Loucy (cell line): ENCODE results near the gene AP3D1.

Source experiments
- H2AFZ ChIP-seq: fragments of 200-600 bp; sonication (generic); 2 replicates; pipeline ENCODE4 v1.6.0; 2016; ENCODE audit warnings: antibody characterized with exemption, mild to moderate bottlenecking, low read length, moderate library complexity
- H3F3A ChIP-seq: fragments of 200-600 bp; 2 replicates; pipeline ENCODE4 v1.6.0; 2016; ENCODE audit warnings: antibody characterized with exemption, low read depth, mild to moderate bottlenecking
- H3K27me3 ChIP-seq: fragments of 200-600 bp; sonication (generic); 2 replicates; pipeline ENCODE4 v1.6.1; 2014; ENCODE audit warnings: low read length, mild to moderate bottlenecking; ENCODE audit not compliant: insufficient read depth, poor library complexity, severe bottlenecking
- H3K36me3 ChIP-seq: fragments of 200-600 bp; sonication (generic); 2 replicates; pipeline ENCODE4 v1.6.1; 2016; ENCODE audit warnings: low read length; ENCODE audit not compliant: insufficient read depth
- H3K4me1 ChIP-seq: fragments of 200-600 bp; sonication (generic); 2 replicates; pipeline ENCODE4 v1.5.1; 2014; ENCODE audit warnings: low read length, mild to moderate bottlenecking; ENCODE audit not compliant: insufficient read depth, poor library complexity, severe bottlenecking
- H3K4me2 ChIP-seq: fragments of 200-600 bp; sonication (generic); 2 replicates; pipeline ENCODE4 v1.6.0; 2014; ENCODE audit warnings: antibody characterized with exemption, low read length, low read depth, mild to moderate bottlenecking; ENCODE audit not compliant: poor library complexity, severe bottlenecking
- H3K4me3 ChIP-seq: fragments of 200-600 bp; sonication (generic); 2 replicates; pipeline ENCODE4 v1.5.1; 2014; ENCODE audit warnings: low read length, mild to moderate bottlenecking, mixed read lengths; ENCODE audit not compliant: poor library complexity, severe bottlenecking
- H3K79me2 ChIP-seq: fragments of 200-600 bp; sonication (generic); 2 replicates; pipeline ENCODE4 v1.6.1; 2014; ENCODE audit warnings: low read length; ENCODE audit not compliant: insufficient read depth
- H3K9ac ChIP-seq: fragments of 200-600 bp; sonication (generic); 2 replicates; pipeline ENCODE4 v1.6.0; 2014; ENCODE audit warnings: mild to moderate bottlenecking, low read depth, low read length, moderate library complexity; ENCODE audit not compliant: poor library complexity, severe bottlenecking
- H3K9me2 ChIP-seq: fragments of 200-600 bp; sonication (generic); replicated peaks from 2 replicates; pipeline ENCODE4 v1.6.1; 2016; ENCODE audit warnings: low read depth, low read length, mixed read lengths
- H3K9me3 ChIP-seq: fragments of 200-600 bp; sonication (generic); 2 replicates; pipeline ENCODE4 v1.6.1; 2014; ENCODE audit warnings: mild to moderate bottlenecking, antibody characterized with exemption, low read length, low read depth; ENCODE audit not compliant: insufficient read depth
- H4K20me1 ChIP-seq: fragments of 200-600 bp; sonication (generic); 2 replicates; pipeline ENCODE4 v1.6.0; 2014; ENCODE audit warnings: antibody characterized with exemption, low read length, mild to moderate bottlenecking; ENCODE audit not compliant: insufficient read depth, poor library complexity, severe bottlenecking
- CTCF ChIP-seq: fragments of 200-600 bp; sonication (generic); conservative IDR thresholded peaks from 2 replicates; pipeline ENCODE4 v1.5.1; 2014; ENCODE audit warnings: mild to moderate bottlenecking, antibody characterized with exemption, low read length
- EZH2phosphoT487 ChIP-seq: fragments of 200-600 bp; IDR thresholded peaks from 2 replicates; pipeline ENCODE4 v1.6.1; 2018; ENCODE audit warnings: antibody characterized with exemption, mild to moderate bottlenecking, moderate library complexity, borderline replicate concordance

Gene AP3D1

GRCh38 chr19:2184422-2184975 is 33.1 kb upstream of the AP3D1 start:
- Histone ChIP-seq H3K27me3 (no peaks in the 10 kb centered on the region), H3K4me3 (no peak overlapping the region), H3K9me2 (no peaks in the 10 kb centered on the region), H3K9ac (no peak overlapping the region), H3K4me1 (no peaks in the 10 kb centered on the region), H2AFZ (no peak overlapping the region), H3K36me3 (peaks cover 84% of the 10 kb centered on the region; the same call in 1 of the 2 replicates), H3K9me3 (no peaks in the 10 kb centered on the region), H3K4me2 (no peak overlapping the region), H3K79me2 (peaks cover 93% of the 10 kb centered on the region), H4K20me1 (peaks cover 62% of the 10 kb centered on the region), H3F3A (no peaks in the 10 kb centered on the region)
- TF ChIP-seq EZH2phosphoT487: no peak
- no peak for TF ChIP-seq CTCF

GRCh38 chr19:2181633-2181997 is 30.2 kb upstream of the AP3D1 start:
- H3K36me3 ChIP-seq: peaks cover 71% of the 10 kb centered on the region; the same call in 1 of the 2 replicates
- no peaks in the 10 kb centered on the region for H3K9me3 ChIP-seq
- H3K9me2 ChIP-seq: no peaks in the 10 kb centered on the region
- TF ChIP-seq EZH2phosphoT487: no peak
- TF ChIP-seq CTCF: no peak
- no peaks in the 10 kb centered on the region for H3F3A ChIP-seq
- H4K20me1 ChIP-seq: peaks cover 76% of the 10 kb centered on the region
- no peaks in the 10 kb centered on the region for H3K4me1 ChIP-seq
- no peak overlapping the region for H2AFZ ChIP-seq
- H3K4me2 ChIP-seq: no peak overlapping the region
- H3K79me2 ChIP-seq: peaks cover 98% of the 10 kb centered on the region
- H3K9ac ChIP-seq: no peak overlapping the region
- H3K4me3 ChIP-seq: no peak overlapping the region
- no peaks in the 10 kb centered on the region for H3K27me3 ChIP-seq

GRCh38 chr19:2180881-2181632 is 29.7 kb upstream of the AP3D1 start:
- TF ChIP-seq EZH2phosphoT487: no peak
- no peak for TF ChIP-seq CTCF
- no peaks in the 10 kb centered on the region for H3K27me3 ChIP-seq
- H2AFZ ChIP-seq: no peak overlapping the region
- no peak overlapping the region for H3K4me2 ChIP-seq
- H3K9ac ChIP-seq: no peak overlapping the region
- H4K20me1 ChIP-seq: peaks cover 79% of the 10 kb centered on the region
- no peak overlapping the region for H3K4me3 ChIP-seq
- no peaks in the 10 kb centered on the region for H3K4me1 ChIP-seq
- H3K36me3 ChIP-seq: peaks cover 71% of the 10 kb centered on the region; the same call in 1 of the 2 replicates
- H3F3A ChIP-seq: no peaks in the 10 kb centered on the region
- H3K9me3 ChIP-seq: no peaks in the 10 kb centered on the region
- H3K79me2 ChIP-seq: peaks cover 98% of the 10 kb centered on the region
- H3K9me2 ChIP-seq: no peaks in the 10 kb centered on the region
